Osteoblast (primary cell): ENCODE results near the gene TMEM255B. TPM values are rescaled to one million over a fixed set of nuclear protein-coding genes. Genes with fewer than 3 reads are reported as not detected.
A peak's percentile ranks its signal among the peaks of the same experiment; 100 is the strongest.

ENCODE experiments used
- DNase-seq: peaks from one replicate; pipeline ENCODE4 v3.0.0; 2011; ENCODE audit warnings: low spot score, mixed read lengths; ENCODE audit not compliant: insufficient read length; ENCODE audit errors: missing footprints
- H2AFZ ChIP-seq: 2 replicates; pipeline ENCODE4 v1.6.0; 2011; ENCODE audit warnings: mild to moderate bottlenecking, low read length
- H3K27ac ChIP-seq: 2 replicates; pipeline ENCODE4 v1.5.1; 2011; ENCODE audit warnings: mild to moderate bottlenecking, low read depth, low read length, moderate library complexity
- H3K27me3 ChIP-seq: 2 replicates; pipeline ENCODE4 v1.6.0; 2012; ENCODE audit warnings: mild to moderate bottlenecking, control low read depth, inconsistent platforms, low read length, moderate library complexity; ENCODE audit not compliant: insufficient read depth
- H3K36me3 ChIP-seq: 2 replicates; pipeline ENCODE4 v1.5.1; 2011; ENCODE audit warnings: mild to moderate bottlenecking, low read length, control low read depth, moderate library complexity; ENCODE audit not compliant: insufficient read depth
- H3K4me1 ChIP-seq: 2 replicates; pipeline ENCODE4 v1.5.1; 2011; ENCODE audit warnings: mild to moderate bottlenecking, low read length, control low read depth, moderate library complexity; ENCODE audit not compliant: insufficient read depth
- H3K4me2 ChIP-seq: 2 replicates; pipeline ENCODE4 v1.6.0; 2011; ENCODE audit warnings: mild to moderate bottlenecking, low read length; ENCODE audit not compliant: insufficient read depth
- H3K4me3 ChIP-seq: fragments of 200-600 bp; sonication (generic); 3 replicates; pipeline ENCODE4 v1.5.1; 2012; ENCODE audit warnings: mild to moderate bottlenecking, low read length, inconsistent platforms; ENCODE audit not compliant: insufficient read depth
- H3K79me2 ChIP-seq: 2 replicates; pipeline ENCODE4 v1.6.0; 2012; ENCODE audit warnings: mild to moderate bottlenecking, low read length, control low read depth, inconsistent platforms; ENCODE audit not compliant: insufficient read depth
- H3K9me3 ChIP-seq: 2 replicates; pipeline ENCODE4 v1.5.1; 2011; ENCODE audit warnings: low read depth, low read length, control low read depth
- H4K20me1 ChIP-seq: 2 replicates; pipeline ENCODE4 v1.6.0; 2012; ENCODE audit warnings: mild to moderate bottlenecking, low read length, control low read depth; ENCODE audit not compliant: insufficient read depth
- total RNA-seq: library from RNA; depleted of rRNA; stranded (reverse); fragments of >200 nt; gene quantifications from 2 replicates; pipeline ENCODE4 v1.2.3, GENCODE V29; 2012
- TF ChIP-seq, protein P1 (sequence below): IDR thresholded peaks from 2 replicates; pipeline ENCODE4 v1.5.1; 2011; ENCODE audit warnings: mild to moderate bottlenecking, low read depth, low read length, moderate library complexity; ENCODE audit errors: extremely low read depth

TMEM255B gene
- total RNA-seq, 1 donor = 1.8 TPM

DNA sequence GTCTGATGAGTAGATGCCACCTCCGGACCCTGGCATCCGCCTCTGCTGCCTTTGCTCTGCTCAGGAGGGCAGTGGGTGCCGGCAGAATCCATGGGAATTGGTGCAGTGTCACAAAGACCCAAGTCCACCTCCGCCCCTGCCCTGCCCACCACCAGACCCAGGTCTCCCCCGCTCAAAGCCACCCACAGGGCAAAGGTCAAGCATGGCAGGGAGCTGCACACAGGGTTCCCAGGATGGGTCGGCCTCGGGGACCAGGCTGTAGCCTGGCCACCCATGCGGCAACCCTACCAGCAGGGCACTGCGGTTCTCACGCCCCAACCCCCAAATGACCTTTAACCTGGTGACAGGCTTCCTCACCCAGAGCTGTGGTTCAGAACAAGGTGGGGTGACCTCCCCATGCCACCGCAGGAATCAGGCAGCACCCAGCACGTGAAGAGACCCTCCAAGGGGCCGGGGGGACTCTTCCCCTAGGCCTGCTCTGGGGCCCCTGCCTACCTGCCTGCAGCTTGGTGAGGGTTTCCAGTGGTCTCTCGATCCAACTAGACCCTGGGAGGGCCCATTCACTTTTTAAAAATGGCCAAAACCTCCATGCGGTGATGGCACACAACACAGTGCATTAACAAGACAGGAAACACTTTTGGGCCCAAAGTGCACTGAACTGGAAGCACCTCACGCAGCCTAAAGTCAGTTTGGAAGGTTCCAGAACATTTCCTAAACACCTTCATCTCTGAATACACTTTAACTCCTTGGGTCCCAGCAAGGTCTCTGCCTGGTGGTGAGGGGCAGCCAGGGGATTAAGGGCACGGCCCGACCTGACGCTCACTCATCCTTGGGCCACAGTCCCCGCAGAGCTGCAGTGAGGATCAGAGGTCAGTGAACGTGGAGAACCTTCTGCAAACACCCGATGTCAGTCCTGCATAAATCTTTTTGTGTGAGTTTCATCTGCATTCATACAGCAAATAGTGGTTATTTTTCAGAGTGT, 93.8 kb downstream of the TMEM255B start:
- TF ChIP-seq, protein P1, sequence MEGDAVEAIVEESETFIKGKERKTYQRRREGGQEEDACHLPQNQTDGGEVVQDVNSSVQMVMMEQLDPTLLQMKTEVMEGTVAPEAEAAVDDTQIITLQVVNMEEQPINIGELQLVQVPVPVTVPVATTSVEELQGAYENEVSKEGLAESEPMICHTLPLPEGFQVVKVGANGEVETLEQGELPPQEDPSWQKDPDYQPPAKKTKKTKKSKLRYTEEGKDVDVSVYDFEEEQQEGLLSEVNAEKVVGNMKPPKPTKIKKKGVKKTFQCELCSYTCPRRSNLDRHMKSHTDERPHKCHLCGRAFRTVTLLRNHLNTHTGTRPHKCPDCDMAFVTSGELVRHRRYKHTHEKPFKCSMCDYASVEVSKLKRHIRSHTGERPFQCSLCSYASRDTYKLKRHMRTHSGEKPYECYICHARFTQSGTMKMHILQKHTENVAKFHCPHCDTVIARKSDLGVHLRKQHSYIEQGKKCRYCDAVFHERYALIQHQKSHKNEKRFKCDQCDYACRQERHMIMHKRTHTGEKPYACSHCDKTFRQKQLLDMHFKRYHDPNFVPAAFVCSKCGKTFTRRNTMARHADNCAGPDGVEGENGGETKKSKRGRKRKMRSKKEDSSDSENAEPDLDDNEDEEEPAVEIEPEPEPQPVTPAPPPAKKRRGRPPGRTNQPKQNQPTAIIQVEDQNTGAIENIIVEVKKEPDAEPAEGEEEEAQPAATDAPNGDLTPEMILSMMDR = no peak
- Histone ChIP-seq H4K20me1 (peaks cover 99% of the 10 kb centered on the region), H2AFZ (no peak overlapping the region), H3K4me2 (no peak overlapping the region), H3K9me3 (no peaks in the 10 kb centered on the region), H3K27ac (no peak overlapping the region), H3K4me1 (peaks cover 57% of the 10 kb centered on the region), H3K36me3 (peaks cover 52% of the 10 kb centered on the region), H3K4me3 (no peak overlapping the region), H3K27me3 (no peaks in the 10 kb centered on the region), H3K79me2 (peaks cover 100% of the 10 kb centered on the region)
- DNase-seq = peak; percentile 60

DNA sequence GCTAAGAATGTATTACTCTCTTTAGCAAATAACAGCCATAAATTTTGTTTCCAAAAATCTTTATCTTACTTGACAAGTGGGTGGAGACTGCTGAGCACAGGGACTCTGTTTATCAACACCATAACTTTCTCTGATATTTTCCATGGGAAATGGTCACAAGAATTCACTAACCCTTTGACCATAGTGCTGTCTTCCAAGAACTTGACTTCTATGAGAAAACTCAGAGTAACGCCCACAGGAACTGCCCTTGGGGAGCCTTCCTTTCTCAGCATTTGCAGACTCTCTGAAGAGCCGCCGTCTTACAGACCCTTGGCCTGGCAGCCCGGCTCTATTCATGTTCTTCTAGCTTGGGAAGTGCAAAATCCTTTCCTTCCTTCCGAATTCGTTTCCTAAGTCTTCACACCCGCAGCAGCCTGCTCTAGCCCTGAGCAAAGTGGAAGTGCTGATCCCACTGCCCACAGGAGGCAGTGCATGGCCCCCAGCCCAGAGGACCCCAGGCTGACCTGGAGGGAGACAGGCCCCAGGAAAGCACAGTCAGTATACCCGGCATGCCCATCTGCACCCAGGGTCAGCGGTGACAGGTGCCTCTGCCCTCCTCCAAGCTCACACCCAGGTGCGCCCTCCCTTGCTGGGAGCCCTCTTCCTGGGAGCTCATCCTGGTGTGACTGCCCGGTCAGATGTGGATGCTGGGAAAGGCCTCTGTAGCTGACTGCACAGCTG, 94.7 kb downstream of the TMEM255B start:
- H3K4me3 ChIP-seq = no peak overlapping the region
- TF ChIP-seq, protein P1 = no peak
- peaks cover 100% of the 10 kb centered on the region for H3K79me2 ChIP-seq
- peaks cover 99% of the 10 kb centered on the region for H4K20me1 ChIP-seq
- peaks cover 57% of the 10 kb centered on the region for H3K4me1 ChIP-seq
- H2AFZ ChIP-seq = no peak overlapping the region
- H3K36me3 ChIP-seq = peaks cover 52% of the 10 kb centered on the region
- no peaks in the 10 kb centered on the region for H3K9me3 ChIP-seq
- no peak overlapping the region for H3K27ac ChIP-seq
- peak overlapping the region; percentile 24 for H3K4me2 ChIP-seq
- DNase-seq = peak; percentile 62
- H3K27me3 ChIP-seq = no peaks in the 10 kb centered on the region

DNA sequence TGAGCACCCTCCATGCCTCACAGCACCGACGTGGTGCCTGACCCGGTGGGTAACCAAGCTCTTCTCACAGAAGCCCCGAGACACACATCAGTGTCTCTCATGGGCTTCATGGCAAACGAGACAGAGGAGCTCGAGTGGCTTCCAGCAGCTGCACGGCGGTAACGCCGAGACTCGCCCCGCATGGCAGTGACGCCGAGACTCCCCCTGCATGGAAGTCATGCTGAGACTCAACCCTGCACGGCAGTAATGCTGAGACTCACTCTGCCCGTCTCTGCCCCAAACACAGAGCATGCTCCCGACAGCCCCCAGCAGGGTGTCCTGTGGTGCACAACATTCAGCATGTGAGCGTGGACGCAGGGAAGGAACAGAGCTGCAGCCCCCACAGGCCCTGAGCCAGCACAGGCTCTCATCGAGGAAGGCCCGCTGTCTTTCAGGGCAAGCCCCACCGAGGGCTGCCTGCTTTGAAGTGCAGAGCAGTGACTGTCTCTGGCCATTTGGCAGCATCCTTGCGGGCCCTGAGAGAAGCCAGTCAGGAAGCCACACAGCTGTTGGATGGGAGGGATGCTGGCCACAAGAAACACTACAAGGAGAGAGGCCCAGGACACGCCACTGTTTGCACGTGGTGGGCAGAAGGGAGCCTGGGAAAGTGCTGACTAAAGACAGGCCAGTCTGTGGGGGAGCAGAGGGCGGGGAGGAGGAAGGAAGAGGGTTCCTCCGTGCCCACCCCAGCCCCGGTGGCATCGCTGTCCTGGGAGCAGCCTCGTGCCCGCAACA, 95.4 kb downstream of the TMEM255B start:
- Histone ChIP-seq H3K4me3 (no peak overlapping the region), H3K4me2 (peak overlapping the region; percentile 4), H3K4me1 (peaks cover 56% of the 10 kb centered on the region), H3K27me3 (no peaks in the 10 kb centered on the region), H2AFZ (no peak overlapping the region), H3K9me3 (no peaks in the 10 kb centered on the region), H3K79me2 (peaks cover 100% of the 10 kb centered on the region), H4K20me1 (peaks cover 99% of the 10 kb centered on the region), H3K27ac (peak overlapping the region; percentile 55), H3K36me3 (peaks cover 57% of the 10 kb centered on the region)
- peak; percentile 93 for DNase-seq
- TF ChIP-seq, protein P1 = no peak
